KBM-7 (cell line): ENCODE results near the gene GALNT7.

Experiments used
- DNase-seq: peaks from one replicate; pipeline ENCODE4 v3.0.0-alpha.2; 2015
- in situ Hi-C: fragments of 300-500 bp; cut with MboI; formaldehyde crosslinking; loops from 2 replicates; pipeline ENCODE4 v1.14.3; 2020; ENCODE audit warnings: low sequenced_read_pairs, low pct_unique_long_range_greater_than_20kb, mixed read lengths

Gene GALNT7

GRCh38 chr4:173365359-173365996 is 196.9 kb downstream of the GALNT7 start:
- in situ Hi-C loops, result no loop called here
- peak; percentile 68 for DNase-seq

- DNase-seq, result peak; percentile 27
- in situ Hi-C loops, result no loop called here
Measured at GRCh38 chr4:173367285-173367684, 198.7 kb downstream of the GALNT7 start.

- in situ Hi-C loops, result no loop called here
- DNase-seq, result no peak
Measured at GRCh38 chr4:173367946-173368345, 199.3 kb downstream of the GALNT7 start.

- DNase-seq, result no peak
- in situ Hi-C loops, result no loop called here
Measured at GRCh38 chr4:173370130-173370476, 201.5 kb downstream of the GALNT7 start.

GRCh38 chr4:173370477-173371291 is 202.1 kb downstream of the GALNT7 start, which contains the start of gene SAP30:
Gene SAP30, plus strand, starts transcription at chr4:173370954. Its CDS starts 229 bp downstream, at chr4:173371183.
- DNase-seq, result peak; percentile 97
- in situ Hi-C loops, result no loop called here

GRCh38 chr4:173371292-173372192 is 202.9 kb downstream of the GALNT7 start:
- peak; percentile 73 for DNase-seq
- in situ Hi-C loops, result no loop called here
